Raji (cell line): ENCODE data around the gene ASB4.

ENCODE experiments used
- POLR2A ChIP-seq: IDR thresholded peaks from 2 replicates; pipeline ENCODE4 v1.6.1; 2011; ENCODE audit warnings: low read depth, low read length, control low read depth; ENCODE audit not compliant: insufficient read depth

ASB4 gene

DNA sequence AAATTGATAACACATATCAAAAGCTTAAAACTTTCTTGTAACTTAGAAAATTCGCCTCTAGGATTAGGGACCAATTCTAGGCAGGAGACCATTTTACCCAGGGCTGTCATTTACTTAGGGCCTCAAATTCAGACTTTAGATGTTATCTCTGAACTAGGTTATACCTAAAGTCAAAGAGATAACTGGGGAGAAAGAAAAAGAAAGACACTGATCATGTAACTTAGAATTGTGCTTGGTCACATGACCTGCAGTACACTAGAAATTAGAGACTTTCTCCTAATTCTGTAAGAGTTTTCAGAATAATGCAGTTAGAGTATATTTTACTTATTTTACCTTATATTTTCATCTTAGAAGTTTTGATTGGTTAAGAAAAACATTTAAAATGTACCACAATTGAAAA is 16.7 kb downstream of the ASB4 start:
- no peak for TF ChIP-seq POLR2A

DNA sequence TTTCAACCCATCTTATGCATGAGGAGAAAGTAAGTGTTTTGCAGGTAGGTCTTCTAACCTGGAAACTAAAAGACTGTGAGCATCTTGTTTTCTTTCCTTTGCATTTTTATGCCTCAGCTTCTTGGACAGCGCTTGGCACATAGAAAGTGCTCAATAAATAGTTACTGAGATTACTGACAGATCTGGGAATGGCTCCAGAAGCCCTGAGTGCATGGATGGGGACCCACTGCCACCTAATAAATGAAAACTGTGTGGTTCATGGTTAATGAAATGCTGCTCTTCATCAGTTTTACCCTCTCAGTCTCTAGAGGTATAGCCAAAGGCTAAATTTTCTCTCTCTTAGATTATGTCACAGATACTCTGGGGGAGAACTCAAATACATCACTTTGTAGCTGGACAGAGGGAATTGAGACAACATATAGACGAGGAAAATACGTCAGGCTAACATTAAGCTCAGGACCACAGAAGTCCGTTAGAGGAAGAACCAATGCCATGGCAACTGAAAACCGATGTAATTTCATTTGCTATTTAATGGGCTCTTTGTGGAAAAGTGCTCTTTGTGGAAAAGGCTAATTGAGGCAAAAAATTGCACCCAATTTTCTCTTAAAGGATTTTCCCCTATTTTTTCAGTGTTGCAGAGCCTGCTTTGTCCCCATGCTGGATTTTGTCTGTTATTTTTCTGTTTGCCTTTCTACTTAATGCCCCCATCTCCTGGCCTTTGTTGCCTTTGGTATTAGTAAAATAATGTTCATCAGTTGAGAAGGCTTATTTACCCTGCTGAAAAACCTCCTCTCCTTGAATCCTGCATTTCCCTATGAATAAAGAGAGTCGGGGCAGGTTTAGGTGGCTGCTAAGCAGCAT is 17.8 kb downstream of the ASB4 start:
- TF ChIP-seq POLR2A: no peak

DNA sequence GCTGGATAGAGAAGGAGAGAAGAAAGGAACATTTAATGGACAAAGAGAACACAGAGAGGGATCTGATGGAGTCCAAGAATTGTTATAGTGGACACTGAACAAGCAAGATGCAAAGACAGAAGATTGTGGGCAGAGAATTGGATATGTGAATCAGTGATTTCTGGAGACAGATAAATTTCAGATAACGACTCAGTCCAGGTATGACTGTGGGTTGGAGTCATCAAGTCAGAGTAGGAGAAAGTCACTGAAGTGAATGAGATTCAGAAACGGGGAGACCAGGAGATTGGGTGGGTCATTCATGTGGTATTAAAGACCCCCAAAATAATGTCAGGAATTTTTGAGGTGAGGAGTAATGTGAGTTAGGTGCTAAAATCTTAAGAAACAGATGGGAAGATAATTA is 23.0 kb downstream of the ASB4 start:
- no peak for TF ChIP-seq POLR2A

GRCh38 chr7:95509199-95509598 is 23.5 kb downstream of the ASB4 start:
- no peak for TF ChIP-seq POLR2A

GRCh38 chr7:95511716-95512260 is 26.0 kb downstream of the ASB4 start:
- no peak for TF ChIP-seq POLR2A

GRCh38 chr7:95517458-95517857 is 31.7 kb downstream of the ASB4 start:
- no peak for TF ChIP-seq POLR2A

DNA sequence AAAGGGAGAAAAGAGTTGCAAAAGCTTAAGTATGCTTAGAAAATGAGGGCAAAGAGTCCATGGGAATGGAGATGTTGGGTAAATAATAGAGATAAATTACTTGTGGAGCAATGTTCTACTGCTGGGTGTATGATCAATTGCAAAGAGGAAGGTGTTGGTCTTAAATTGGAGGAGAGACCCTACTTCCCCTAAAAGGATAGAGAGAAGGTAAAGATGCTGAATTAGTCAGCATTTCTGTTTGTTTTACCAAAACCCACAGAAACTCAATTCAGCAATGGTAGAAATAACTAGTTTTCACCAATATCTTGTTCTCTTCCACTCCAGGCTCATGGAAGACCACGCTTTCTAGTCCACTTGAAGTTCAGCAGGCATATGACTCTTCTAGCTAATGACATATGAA is 32.1 kb downstream of the ASB4 start:
- no peak for TF ChIP-seq POLR2A

DNA sequence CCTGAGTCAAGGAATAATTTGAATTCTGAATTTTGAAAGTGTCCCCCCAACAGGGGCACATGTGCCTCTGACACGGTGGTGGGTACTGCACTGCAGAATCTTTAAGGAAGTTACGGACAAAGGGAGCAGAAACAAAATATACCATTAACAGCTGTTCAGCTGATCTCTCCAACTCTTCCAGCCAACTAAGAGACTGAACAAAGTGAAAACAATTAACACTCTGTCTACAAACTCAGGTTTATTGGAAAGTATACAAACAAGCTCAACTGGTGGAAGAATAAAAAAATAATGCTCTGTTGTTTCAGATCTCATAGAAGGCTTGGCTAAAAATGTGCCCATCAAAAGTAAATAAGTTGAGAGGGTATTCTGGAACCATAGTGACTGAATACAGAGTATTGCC is 34.4 kb downstream of the ASB4 start:
- no peak for TF ChIP-seq POLR2A

- TF ChIP-seq POLR2A: no peak
These were observed 39.8 kb downstream of the ASB4 start for GRCh38 chr7:95525503-95525902.

DNA sequence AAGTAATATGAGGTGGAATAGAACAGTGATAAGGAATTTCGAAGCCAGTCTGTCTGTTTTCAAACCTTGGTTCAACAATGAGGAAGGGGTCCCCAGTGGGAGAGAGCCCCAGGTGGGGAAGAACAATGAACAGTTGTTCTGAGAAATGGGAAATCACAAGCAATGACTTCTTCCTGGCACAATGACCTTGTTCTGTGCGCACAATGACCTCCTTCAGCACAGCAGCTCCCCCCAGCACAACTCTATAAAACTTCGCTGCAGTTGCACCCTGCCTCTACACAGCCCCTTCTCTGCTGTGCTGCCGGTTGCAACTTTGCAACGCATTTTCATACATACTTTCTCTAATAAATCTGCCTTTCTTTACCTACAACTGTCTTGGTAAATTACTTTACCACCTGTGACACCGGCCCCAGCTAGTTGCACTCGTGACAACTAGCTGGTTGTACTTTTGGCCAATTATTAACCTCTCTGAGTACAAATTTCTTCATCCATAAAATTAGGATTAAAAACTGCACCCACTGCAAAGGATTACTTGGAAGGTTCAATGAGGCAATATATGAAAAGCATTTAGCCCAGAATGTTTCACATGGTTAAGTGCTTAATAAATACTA is 40.5 kb downstream of the ASB4 start:
- TF ChIP-seq POLR2A: no peak

DNA sequence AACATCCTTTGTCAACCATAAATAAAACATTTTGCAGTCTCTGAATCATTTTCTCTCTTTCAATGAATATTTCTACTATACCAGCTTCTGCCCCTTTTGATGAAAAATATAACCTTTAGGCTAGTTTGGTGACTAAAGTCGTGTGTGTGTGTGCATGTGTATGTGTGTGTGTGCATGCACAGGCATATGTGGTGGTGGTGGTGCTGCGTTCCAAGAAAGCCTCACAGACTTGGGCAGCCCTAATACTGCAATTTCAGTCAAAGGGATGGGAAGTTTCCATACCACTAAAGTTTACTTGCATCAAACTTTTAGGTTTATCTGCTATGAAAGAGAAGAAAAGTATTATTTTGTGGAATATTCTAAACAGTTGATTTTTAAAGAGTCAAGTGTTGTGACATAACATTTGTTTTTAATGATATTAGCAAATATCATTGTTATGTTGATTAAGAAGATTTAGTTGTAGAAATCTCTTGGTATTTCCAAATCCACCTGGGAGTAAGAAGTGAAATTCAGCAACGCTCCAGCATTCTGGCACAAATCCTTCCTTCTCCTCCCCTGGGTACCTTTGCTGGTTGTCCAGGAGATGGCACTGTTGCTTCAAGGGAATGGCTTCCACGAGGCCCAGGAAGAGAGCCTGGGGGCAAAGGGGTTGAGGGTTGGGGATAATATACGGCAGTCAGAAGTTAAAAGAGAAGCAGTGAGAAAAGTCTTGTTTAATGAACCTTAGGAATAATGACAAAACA is 41.5 kb downstream of the ASB4 start:
- no peak for TF ChIP-seq POLR2A

DNA sequence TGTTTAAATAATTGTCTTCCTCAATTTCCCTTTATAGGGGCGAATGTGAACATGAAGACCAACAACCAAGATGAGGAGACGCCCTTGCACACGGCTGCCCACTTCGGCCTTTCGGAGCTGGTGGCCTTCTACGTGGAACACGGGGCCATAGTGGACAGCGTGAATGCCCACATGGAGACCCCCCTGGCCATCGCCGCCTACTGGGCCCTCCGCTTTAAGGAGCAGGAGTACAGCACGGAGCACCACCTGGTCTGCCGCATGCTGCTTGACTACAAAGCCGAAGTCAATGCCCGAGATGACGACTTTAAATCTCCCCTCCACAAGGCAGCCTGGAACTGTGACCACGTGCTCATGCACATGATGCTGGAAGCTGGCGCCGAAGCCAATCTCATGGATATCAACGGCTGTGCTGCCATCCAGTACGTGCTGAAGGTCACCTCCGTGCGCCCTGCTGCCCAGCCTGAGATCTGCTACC is 42.1 kb downstream of the ASB4 start:
- no peak for TF ChIP-seq POLR2A

DNA sequence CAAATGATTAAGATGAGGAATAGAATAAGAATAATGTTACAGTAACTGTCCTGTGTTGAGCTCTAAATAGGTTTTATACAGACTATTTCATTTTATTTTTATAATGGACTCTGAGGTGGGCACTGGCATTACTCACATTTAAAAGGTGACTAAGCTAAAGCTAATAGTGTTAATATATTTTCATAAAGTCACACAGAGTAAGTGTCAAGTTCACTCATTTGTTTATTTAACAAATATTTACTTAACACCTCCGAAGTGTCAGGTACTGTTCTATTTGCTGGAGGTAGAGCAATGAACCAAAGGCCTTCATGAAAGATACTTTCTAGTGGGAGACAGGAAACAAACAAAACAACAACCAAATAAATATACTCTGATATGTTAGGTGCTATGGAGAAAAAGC is 44.0 kb downstream of the ASB4 start:
- no peak for TF ChIP-seq POLR2A

DNA sequence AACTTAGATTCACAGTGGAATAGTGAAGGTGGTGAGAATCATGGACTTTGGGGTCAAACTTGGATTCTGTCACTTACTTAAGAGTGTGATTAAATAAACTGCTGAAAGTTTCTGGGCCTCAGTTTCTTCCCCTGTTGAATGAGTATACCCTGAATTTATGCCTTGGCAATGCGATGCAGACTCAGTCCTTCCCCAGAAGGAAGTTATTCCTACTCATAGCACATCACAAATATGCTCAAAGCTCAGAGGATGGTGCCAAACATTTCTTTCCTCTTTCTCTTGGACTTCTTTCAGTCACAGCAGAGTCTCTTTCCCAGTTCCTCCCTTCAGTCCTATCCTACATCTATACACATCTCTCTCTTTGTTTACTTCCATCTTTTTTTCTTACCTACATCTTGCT is 45.1 kb downstream of the ASB4 start:
- TF ChIP-seq POLR2A: no peak

GRCh38 chr7:95531605-95532219 is 46.0 kb downstream of the ASB4 start:
- TF ChIP-seq POLR2A: no peak
